ENCODE results near the gene CCT7.

The CCT7 gene

DNA sequence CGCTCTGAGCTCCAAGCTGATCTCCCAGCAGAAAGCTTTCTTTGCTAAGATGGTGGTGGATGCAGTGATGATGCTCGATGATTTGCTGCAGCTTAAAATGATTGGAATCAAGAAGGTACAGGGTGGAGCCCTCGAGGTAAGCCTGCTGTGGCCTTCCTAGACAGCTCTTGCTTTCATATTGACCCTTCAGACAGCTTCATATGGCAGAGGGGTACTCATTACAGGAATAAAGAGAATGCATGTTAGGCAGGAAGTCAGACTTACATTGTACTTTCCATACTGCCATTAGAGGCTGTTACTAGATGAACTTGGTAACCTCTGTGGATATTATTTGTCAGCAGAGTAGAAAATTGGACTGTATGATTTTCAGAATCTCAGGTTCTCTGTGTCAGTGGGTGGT is 10.5 kb downstream of the CCT7 start:
- Histone ChIP-seq H3K27ac (ENCODE audit: low read length) (no peak overlapping the region), H3K4me1 (ENCODE audit: control insufficient read depth, insufficient read depth, low read length) (no peaks in the 10 kb centered on the region), H3K9ac (ENCODE audit: low read length in 2 of 2) (no peak overlapping the region), H3K36me3 (ENCODE audit: control insufficient read depth in 2 of 2, insufficient read depth in 2 of 2, low read length in 2 of 2) (peaks cover 69 to 70% of the 10 kb centered on the region in 2 donors), H3K27me3 (ENCODE audit: control insufficient read depth in 1 of 2, insufficient read depth in 2 of 2, low read length in 2 of 2) (no peaks in the 10 kb centered on the region), H3K4me3 (ENCODE audit: low read length in 2 of 2) (no peak overlapping the region), H3K9me3 (ENCODE audit: control insufficient read depth in 2 of 2, low read length in 2 of 2) (no peaks in the 10 kb centered on the region)

DNA sequence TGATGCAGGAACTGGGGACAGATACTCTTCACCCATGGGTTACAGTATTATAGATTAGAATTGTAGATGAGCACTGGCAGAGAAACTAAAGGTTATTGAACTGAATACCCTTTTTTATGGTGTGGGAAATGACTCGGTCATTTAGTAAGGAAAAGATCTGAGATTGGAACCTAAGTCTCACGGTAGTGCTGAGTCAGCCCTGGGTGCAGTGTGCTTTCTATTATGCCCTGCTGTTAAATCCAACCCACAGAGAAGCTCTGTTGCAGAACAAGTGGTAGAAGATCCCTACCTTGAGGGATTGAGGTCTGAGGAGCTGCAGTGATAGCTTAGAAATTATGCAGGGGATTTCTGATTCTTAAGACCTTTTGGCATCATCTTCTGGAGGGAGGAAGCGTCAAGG is 12.7 kb downstream of the CCT7 start:
- Histone ChIP-seq H3K27me3 (ENCODE audit: control insufficient read depth in 1 of 2, insufficient read depth in 2 of 2, low read length in 2 of 2) (no peaks in the 10 kb centered on the region), H3K4me1 (ENCODE audit: control insufficient read depth, insufficient read depth, low read length) (no peaks in the 10 kb centered on the region), H3K9me3 (ENCODE audit: control insufficient read depth in 2 of 2, low read length in 2 of 2) (no peaks in the 10 kb centered on the region), H3K9ac (ENCODE audit: low read length in 2 of 2) (no peak overlapping the region), H3K4me3 (ENCODE audit: low read length in 2 of 2) (no peak overlapping the region), H3K36me3 (ENCODE audit: control insufficient read depth in 2 of 2, insufficient read depth in 2 of 2, low read length in 2 of 2) (peaks cover 75 to 83% of the 10 kb centered on the region in 2 donors), H3K27ac (ENCODE audit: low read length) (no peak overlapping the region)

DNA sequence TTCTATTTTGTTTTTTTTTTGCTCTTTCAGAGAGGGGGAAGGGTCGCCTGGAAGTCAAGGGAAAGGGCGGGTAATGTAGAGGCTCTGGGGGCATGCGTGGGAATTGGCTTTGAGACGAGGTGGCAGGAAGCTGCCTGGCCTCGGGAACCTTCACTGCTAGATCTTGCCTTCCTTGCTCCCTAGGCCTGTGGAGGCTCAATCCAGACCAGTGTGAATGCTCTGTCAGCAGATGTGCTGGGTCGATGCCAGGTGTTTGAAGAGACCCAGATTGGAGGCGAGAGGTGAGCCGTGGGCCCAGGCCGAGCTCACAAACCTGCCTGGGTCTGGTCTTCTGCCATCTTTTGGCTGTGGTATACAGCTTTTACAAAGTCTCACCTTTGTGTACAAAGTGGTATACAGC is 15.5 kb downstream of the CCT7 start:
- H3K4me1 ChIP-seq (ENCODE audit: control insufficient read depth, insufficient read depth, low read length) = no peaks in the 10 kb centered on the region
- no peak overlapping the region for H3K27ac ChIP-seq (ENCODE audit: low read length)
- no peaks in the 10 kb centered on the region for H3K9me3 ChIP-seq (ENCODE audit: control insufficient read depth in 2 of 2, low read length in 2 of 2)
- H3K36me3 ChIP-seq (ENCODE audit: control insufficient read depth in 2 of 2, insufficient read depth in 2 of 2, low read length in 2 of 2) = peaks cover 69 to 86% of the 10 kb centered on the region in 2 donors
- H3K9ac ChIP-seq (ENCODE audit: low read length in 2 of 2) = no peak overlapping the region
- H3K27me3 ChIP-seq (ENCODE audit: control insufficient read depth in 1 of 2, insufficient read depth in 2 of 2, low read length in 2 of 2) = no peaks in the 10 kb centered on the region
- no peak overlapping the region for H3K4me3 ChIP-seq (ENCODE audit: low read length in 2 of 2)

GRCh38 chr2:73250872-73251846 is 17.1 kb downstream of the CCT7 start:
- no peak overlapping the region for H3K27ac ChIP-seq (ENCODE audit: low read length)

DNA sequence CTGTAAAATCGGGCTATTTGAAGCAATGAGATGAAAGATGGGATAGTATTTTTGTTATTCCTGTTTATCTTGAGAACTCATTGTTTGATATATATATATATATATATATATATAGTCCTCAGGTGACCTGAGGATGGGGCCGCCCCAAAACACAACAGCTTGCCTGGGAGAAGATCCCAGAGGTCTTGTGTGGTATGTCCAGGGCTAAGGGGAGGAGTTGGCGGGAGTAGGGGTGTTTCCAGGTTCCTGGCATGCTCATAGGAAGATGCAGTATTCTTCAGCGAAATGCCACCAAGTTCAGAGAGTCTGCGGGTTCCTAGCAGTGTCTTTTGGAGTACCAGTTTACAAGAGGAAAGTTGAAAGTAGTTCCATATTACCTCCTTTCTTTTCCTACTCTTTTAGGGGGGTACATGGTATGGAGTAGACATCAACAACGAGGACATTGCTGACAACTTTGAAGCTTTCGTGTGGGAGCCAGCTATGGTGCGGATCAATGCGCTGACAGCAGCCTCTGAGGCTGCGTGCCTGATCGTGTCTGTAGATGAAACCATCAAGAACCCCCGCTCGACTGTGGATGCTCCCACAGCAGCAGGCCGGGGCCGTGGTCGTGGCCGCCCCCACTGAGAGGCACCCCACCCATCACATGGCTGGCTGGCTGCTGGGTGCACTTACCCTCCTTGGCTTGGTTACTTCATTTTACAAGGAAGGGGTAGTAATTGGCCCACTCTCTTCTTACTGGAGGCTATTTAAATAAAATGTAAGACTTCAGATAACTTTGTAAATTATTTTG is 18.3 kb downstream of the CCT7 start:
- Histone ChIP-seq H3K36me3 (ENCODE audit: control insufficient read depth in 2 of 2, insufficient read depth in 2 of 2, low read length in 2 of 2) (peaks cover 44 to 61% of the 10 kb centered on the region in 2 donors), H3K9ac (ENCODE audit: low read length in 2 of 2) (no peak overlapping the region), H3K4me1 (ENCODE audit: control insufficient read depth, insufficient read depth, low read length) (no peaks in the 10 kb centered on the region), H3K4me3 (ENCODE audit: low read length in 2 of 2) (no peak overlapping the region), H3K27ac (ENCODE audit: low read length) (no peak overlapping the region), H3K27me3 (ENCODE audit: control insufficient read depth in 1 of 2, insufficient read depth in 2 of 2, low read length in 2 of 2) (no peaks in the 10 kb centered on the region), H3K9me3 (ENCODE audit: control insufficient read depth in 2 of 2, low read length in 2 of 2) (no peaks in the 10 kb centered on the region)

More at GRCh38 chr2:73250872-73251846, 17.1 kb downstream of the CCT7 start:
- no peaks in the 10 kb centered on the region for H3K4me1 ChIP-seq (ENCODE audit: control insufficient read depth, insufficient read depth, low read length)
- H3K9me3 ChIP-seq (ENCODE audit: control insufficient read depth in 2 of 2, low read length in 2 of 2) = no peaks in the 10 kb centered on the region
- H3K36me3 ChIP-seq (ENCODE audit: control insufficient read depth in 2 of 2, insufficient read depth in 2 of 2, low read length in 2 of 2) = peaks cover 55 to 74% of the 10 kb centered on the region in 2 donors
- H3K4me3 ChIP-seq (ENCODE audit: low read length in 2 of 2) = no peak overlapping the region
- no peaks in the 10 kb centered on the region for H3K27me3 ChIP-seq (ENCODE audit: control insufficient read depth in 1 of 2, insufficient read depth in 2 of 2, low read length in 2 of 2)
- no peak overlapping the region for H3K9ac ChIP-seq (ENCODE audit: low read length in 2 of 2)

DNA sequence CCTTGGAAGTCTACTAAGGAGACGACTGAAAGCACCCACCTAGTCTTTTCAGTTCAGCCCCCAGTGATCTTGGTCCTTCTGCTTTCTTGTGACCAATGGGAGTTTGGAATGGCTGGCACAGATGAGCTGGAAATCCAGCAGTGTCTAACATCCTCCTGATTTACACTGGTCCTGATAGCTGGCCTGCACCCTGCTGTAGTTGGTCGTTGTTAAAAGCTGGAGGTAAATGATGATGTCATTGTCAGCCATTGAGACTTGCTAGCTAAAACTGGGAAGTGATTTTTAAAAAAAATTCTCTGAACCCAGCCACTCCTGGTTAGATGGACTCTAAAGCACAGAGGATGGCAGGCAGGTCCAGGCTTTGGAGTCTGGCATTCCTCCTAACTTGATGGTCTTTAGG is 19.3 kb downstream of the CCT7 start:
- Histone ChIP-seq H3K4me3 (ENCODE audit: low read length in 2 of 2) (no peak overlapping the region), H3K9ac (ENCODE audit: low read length in 2 of 2) (no peak overlapping the region), H3K27me3 (ENCODE audit: control insufficient read depth in 1 of 2, insufficient read depth in 2 of 2, low read length in 2 of 2) (no peaks in the 10 kb centered on the region), H3K27ac (ENCODE audit: low read length) (no peak overlapping the region), H3K36me3 (ENCODE audit: control insufficient read depth in 2 of 2, insufficient read depth in 2 of 2, low read length in 2 of 2) (peaks cover 36 to 53% of the 10 kb centered on the region in 2 donors), H3K9me3 (ENCODE audit: control insufficient read depth in 2 of 2, low read length in 2 of 2) (no peaks in the 10 kb centered on the region), H3K4me1 (ENCODE audit: control insufficient read depth, insufficient read depth, low read length) (no peaks in the 10 kb centered on the region)

DNA sequence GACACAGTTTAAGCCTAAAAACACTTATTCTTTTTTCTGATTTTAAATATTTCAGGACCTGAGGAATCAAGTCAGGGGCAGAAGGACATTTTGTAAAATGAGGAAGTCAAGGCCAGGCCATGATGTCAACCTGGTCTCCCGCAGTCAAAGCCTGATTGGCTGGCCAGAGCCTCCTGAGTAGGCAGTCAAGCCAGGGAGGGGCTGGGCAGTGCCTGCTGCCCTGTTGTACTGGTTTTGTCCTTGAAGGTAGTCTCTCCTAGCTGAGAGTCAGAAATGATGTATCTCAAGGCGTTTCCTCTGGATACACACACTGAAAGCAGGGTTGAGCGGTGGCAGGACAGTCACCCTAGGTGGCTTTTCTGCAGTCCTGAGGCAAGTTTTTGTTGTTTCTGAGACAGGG is 19.8 kb downstream of the CCT7 start:
- Histone ChIP-seq H3K9ac (ENCODE audit: low read length in 2 of 2) (no peak overlapping the region), H3K9me3 (ENCODE audit: control insufficient read depth in 2 of 2, low read length in 2 of 2) (no peaks in the 10 kb centered on the region), H3K27ac (ENCODE audit: low read length) (no peak overlapping the region), H3K27me3 (ENCODE audit: control insufficient read depth in 1 of 2, insufficient read depth in 2 of 2, low read length in 2 of 2) (no peaks in the 10 kb centered on the region), H3K36me3 (ENCODE audit: control insufficient read depth in 2 of 2, insufficient read depth in 2 of 2, low read length in 2 of 2) (peaks cover 32 to 49% of the 10 kb centered on the region in 2 donors), H3K4me3 (ENCODE audit: low read length in 2 of 2) (no peak overlapping the region), H3K4me1 (ENCODE audit: control insufficient read depth, insufficient read depth, low read length) (no peaks in the 10 kb centered on the region)

DNA sequence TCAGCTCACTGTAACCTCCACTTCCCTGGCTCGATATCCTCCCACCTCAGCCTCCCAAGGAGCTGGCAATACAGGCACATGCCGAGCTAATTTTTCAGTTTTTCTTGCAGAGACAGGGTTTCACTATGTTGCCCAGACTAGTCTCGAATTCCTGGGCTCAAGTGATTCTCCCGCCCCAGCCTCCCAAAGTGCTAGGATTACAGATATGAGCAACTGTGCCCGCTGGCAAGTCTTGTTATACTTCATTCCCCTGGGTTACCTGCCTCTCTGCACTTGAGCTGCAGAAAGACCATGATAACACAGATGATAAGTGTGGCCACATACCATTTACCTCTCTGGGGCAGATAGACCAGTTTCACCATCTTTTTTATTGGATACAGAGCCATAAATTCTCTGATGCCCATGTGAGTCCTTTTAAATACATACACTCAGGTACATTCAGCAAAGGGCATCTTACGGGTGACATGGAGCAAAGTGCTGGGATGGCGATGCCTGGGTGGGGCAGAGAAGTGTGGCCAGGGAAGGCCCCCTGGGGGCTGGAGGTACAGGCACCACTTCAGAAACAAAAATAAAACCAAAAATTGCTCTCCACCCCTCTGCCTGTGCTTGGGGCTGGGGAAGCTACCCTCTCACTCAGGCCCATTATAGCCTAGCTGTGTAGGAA is 20.4 kb downstream of the CCT7 start:
- H3K4me1 ChIP-seq (ENCODE audit: control insufficient read depth, insufficient read depth, low read length) = no peaks in the 10 kb centered on the region
- H3K36me3 ChIP-seq (ENCODE audit: control insufficient read depth in 2 of 2, insufficient read depth in 2 of 2, low read length in 2 of 2) = peaks cover 27 to 43% of the 10 kb centered on the region in 2 donors
- no peak overlapping the region for H3K9ac ChIP-seq (ENCODE audit: low read length in 2 of 2)
- H3K27ac ChIP-seq (ENCODE audit: low read length) = no peak overlapping the region
- no peaks in the 10 kb centered on the region for H3K27me3 ChIP-seq (ENCODE audit: control insufficient read depth in 1 of 2, insufficient read depth in 2 of 2, low read length in 2 of 2)
- H3K9me3 ChIP-seq (ENCODE audit: control insufficient read depth in 2 of 2, low read length in 2 of 2) = no peaks in the 10 kb centered on the region
- no peak overlapping the region for H3K4me3 ChIP-seq (ENCODE audit: low read length in 2 of 2)

DNA sequence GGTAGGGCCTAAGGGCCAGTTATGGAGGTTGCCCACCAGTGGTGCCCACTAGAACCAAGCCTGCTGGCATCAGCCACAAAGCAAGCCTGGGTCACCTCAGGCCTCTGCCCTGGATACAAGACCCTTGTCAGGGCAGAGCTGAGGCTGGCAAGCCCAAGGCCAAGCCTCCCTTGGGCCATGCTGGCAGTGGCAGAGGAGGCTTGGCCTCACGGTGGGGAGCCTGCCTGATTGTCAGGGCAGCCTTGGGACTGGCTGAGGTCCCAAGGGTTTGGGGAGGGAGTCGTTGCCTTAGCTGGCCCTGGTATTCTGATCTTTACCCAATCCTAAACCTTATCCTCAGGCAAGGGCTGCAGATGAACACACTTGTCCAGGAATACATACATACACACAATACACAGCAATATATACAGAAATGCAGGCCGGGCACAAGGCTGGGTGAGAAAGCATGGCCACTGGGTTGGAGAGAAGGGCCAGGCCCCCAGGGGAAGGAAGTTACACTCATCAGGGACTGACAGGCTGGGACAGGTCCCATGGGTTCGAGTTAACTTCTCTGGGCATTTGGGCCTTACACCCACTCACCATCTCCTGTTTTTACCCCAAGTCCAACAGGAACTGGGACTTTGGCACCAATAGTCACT is 21.0 kb downstream of the CCT7 start:
- no peaks in the 10 kb centered on the region for H3K27me3 ChIP-seq (ENCODE audit: control insufficient read depth in 1 of 2, insufficient read depth in 2 of 2, low read length in 2 of 2)
- peaks cover 20 to 37% of the 10 kb centered on the region in 2 donors for H3K36me3 ChIP-seq (ENCODE audit: control insufficient read depth in 2 of 2, insufficient read depth in 2 of 2, low read length in 2 of 2)
- H3K4me3 ChIP-seq (ENCODE audit: low read length in 2 of 2) = no peak overlapping the region
- no peaks in the 10 kb centered on the region for H3K9me3 ChIP-seq (ENCODE audit: control insufficient read depth in 2 of 2, low read length in 2 of 2)
- no peak overlapping the region for H3K27ac ChIP-seq (ENCODE audit: low read length)
- H3K4me1 ChIP-seq (ENCODE audit: control insufficient read depth, insufficient read depth, low read length) = no peaks in the 10 kb centered on the region
- H3K9ac ChIP-seq (ENCODE audit: low read length in 2 of 2) = no peak overlapping the region
